Bladder microvascular endothelial cell (primary cell): ENCODE data around the gene MYL2. TPM values are rescaled to one million over a fixed set of nuclear protein-coding genes. Genes with fewer than 3 reads are reported as not detected.

Experiments
- total RNA-seq: library from RNA; depleted of rRNA; stranded (reverse); fragments of >200 nt; gene quantifications from 2 replicates; pipeline ENCODE4 v1.2.3, GENCODE V29; 2014

The MYL2 gene
- total RNA-seq = 0.81 TPM in 1 of 2 replicates, not detected in the other

DNA sequence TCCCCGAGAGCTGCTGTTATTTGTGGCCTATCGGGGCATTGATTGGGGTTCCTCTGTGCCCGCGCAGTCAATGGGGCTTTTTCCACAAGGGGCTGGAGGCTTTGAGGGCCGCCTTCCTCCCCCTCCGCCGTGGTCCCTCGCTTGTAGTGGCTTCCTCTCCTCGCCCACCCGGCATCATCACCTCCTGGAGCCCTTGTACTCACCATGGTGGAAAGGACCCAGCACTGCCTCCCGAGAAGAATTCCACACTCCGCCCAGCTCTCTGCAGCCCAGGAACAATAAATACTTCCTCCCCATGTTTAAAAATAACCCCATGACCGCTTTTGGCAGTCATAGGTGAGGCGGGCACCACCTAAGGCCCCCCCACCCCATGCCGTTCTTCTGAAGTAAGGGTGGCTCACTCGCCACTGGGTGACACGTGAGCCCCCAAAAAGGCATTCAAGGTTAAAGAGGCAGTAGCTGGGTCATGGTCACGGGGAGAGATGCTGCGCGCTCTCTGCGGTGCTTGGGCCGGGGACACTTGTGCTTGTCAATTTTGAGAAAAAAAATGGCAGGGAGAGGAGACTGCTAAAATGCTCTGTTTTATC, at the start of gene MYL2:
Gene MYL2, minus strand, starts transcription at position 256 of the 587 bp plus-strand sequence. Its CDS starts 50 bp downstream, at position 206.

Other genes with a start within 250 kb of the MYL2 start
- gene HVCN1, start 231.5 kb downstream of the MYL2 start, total RNA-seq = 1.3 and 5.0 TPM in 2 replicates
- gene PPP1CC, start 177.7 kb downstream of the MYL2 start, total RNA-seq = 69.5 and 74.1 TPM in 2 replicates
- not detected in 2 replicates for gene CCDC63, start 73.6 kb downstream of the MYL2 start, total RNA-seq
- not detected in 2 replicates for gene CUX2, start 113.6 kb upstream of the MYL2 start, total RNA-seq